Measurements from ENCODE around the gene OR51B4. TPM values are rescaled to one million over a fixed set of nuclear protein-coding genes. Genes with fewer than 3 reads are reported as not detected.
"Not testable (repeated sequence)": the region's sequence is repeated elsewhere in the genome, so short reads cannot be mapped to it uniquely, and the experiment has no call there.

The OR51B4 gene
- total RNA-seq, 2 experiments from 2014 or later, result not detected

- Mint-ChIP-seq H3K4me3 (no peak overlapping the region), H3K4me1 (no peaks in the 10 kb centered on the region), H3K27ac (no peak overlapping the region), H3K27me3 (peaks cover 2% of the 10 kb centered on the region), H3K36me3 (ENCODE audit: low read depth) (no peaks in the 10 kb centered on the region), H3K9me3 (ENCODE audit: low read depth) (peaks cover 1% of the 10 kb centered on the region)
- DNase-seq, result no peak
- ATAC-seq, result no peak
- ChIA-PET POLR2A (interaction anchor here (0.6 kb wide), 1 partner anchor 119 kb away, joined by 5 read pairs; no protein-coding TSS in a partner anchor), CTCF (no interaction called here)
- intact Hi-C loops (cut with DNase I, micrococcal nuclease), result no loop called here
Observed at GRCh38 chr11:5317292-5317691, 15.5 kb upstream of the OR51B4 start.

- H3K27me3 Mint-ChIP-seq; ATAC-seq; H3K36me3 Mint-ChIP-seq (ENCODE audit: low read depth); intact Hi-C loops (cut with DNase I, micrococcal nuclease); H3K4me1 Mint-ChIP-seq; H3K9me3 Mint-ChIP-seq (ENCODE audit: low read depth); CTCF ChIA-PET; H3K4me3 Mint-ChIP-seq; DNase-seq; H3K27ac Mint-ChIP-seq; POLR2A ChIA-PET: not testable (repeated sequence)
Observed at GRCh38 chr11:5313326-5314023, 11.7 kb upstream of the OR51B4 start.

- Mint-ChIP-seq H3K4me3 (no peak overlapping the region), H3K27ac (no peak overlapping the region), H3K4me1 (no peaks in the 10 kb centered on the region), H3K36me3 (ENCODE audit: low read depth) (no peaks in the 10 kb centered on the region), H3K27me3 (peaks cover 5% of the 10 kb centered on the region), H3K9me3 (ENCODE audit: low read depth) (no peaks in the 10 kb centered on the region)
- CTCF ChIA-PET, result no interaction called here
- intact Hi-C loops (cut with DNase I, micrococcal nuclease), result no loop called here
- DNase-seq, result no peak
- POLR2A ChIA-PET, result no interaction called here
- no peak for ATAC-seq
Observed at GRCh38 chr11:5310423-5310822, 8.7 kb upstream of the OR51B4 start.

- ChIA-PET CTCF (no interaction called here), POLR2A (no interaction called here)
- no peak for ATAC-seq
Observed at GRCh38 chr11:5307256-5308019, 5.7 kb upstream of the OR51B4 start.

GRCh38 chr11:5304046-5304445 is 2.3 kb upstream of the OR51B4 start:
- intact Hi-C loops (cut with DNase I, micrococcal nuclease), result no loop called here
- Mint-ChIP-seq H3K9me3 (ENCODE audit: low read depth) (no peaks in the 10 kb centered on the region), H3K27me3 (peaks cover 8% of the 10 kb centered on the region), H3K4me3 (no peak overlapping the region), H3K27ac (no peak overlapping the region), H3K36me3 (ENCODE audit: low read depth) (no peaks in the 10 kb centered on the region), H3K4me1 (no peaks in the 10 kb centered on the region)
- no peak for DNase-seq
- ChIA-PET CTCF (interaction anchor here (0.6 kb wide), 2 partner anchors 15 to 36 kb away, joined by 3 read pairs; no protein-coding TSS in a partner anchor), POLR2A (no interaction called here)
- ATAC-seq, result no peak

More at GRCh38 chr11:5307256-5308019, 5.7 kb upstream of the OR51B4 start:
- DNase-seq, result no peak
- Mint-ChIP-seq H3K27me3 (peaks cover 7% of the 10 kb centered on the region), H3K4me3 (no peak overlapping the region), H3K9me3 (ENCODE audit: low read depth) (no peaks in the 10 kb centered on the region), H3K27ac (no peak overlapping the region), H3K36me3 (ENCODE audit: low read depth) (no peaks in the 10 kb centered on the region), H3K4me1 (no peaks in the 10 kb centered on the region)
- intact Hi-C loops (cut with DNase I, micrococcal nuclease), result no loop called here

GRCh38 chr11:5303626-5304025 is 1.9 kb upstream of the OR51B4 start:
- Mint-ChIP-seq H3K27ac (no peak overlapping the region), H3K36me3 (ENCODE audit: low read depth) (no peaks in the 10 kb centered on the region), H3K9me3 (ENCODE audit: low read depth) (no peaks in the 10 kb centered on the region), H3K4me1 (no peaks in the 10 kb centered on the region), H3K27me3 (peaks cover 8% of the 10 kb centered on the region), H3K4me3 (no peak overlapping the region)
- CTCF ChIA-PET, result interaction anchor here (0.6 kb wide), 1 partner anchor 35 kb away, joined by 3 read pairs; no protein-coding TSS in a partner anchor
- ATAC-seq (no peak), DNase-seq (no peak)
- intact Hi-C loops (cut with DNase I, micrococcal nuclease), result no loop called here
- POLR2A ChIA-PET, result no interaction called here

- no peak overlapping the region for H3K27ac Mint-ChIP-seq
- H3K27me3 Mint-ChIP-seq, result peaks cover 10% of the 10 kb centered on the region
- no peak overlapping the region for H3K4me3 Mint-ChIP-seq
- POLR2A ChIA-PET, result no interaction called here
- DNase-seq (no peak), ATAC-seq (no peak)
- H3K36me3 Mint-ChIP-seq (ENCODE audit: low read depth), result no peaks in the 10 kb centered on the region
- no peaks in the 10 kb centered on the region for H3K4me1 Mint-ChIP-seq
- H3K9me3 Mint-ChIP-seq (ENCODE audit: low read depth), result no peaks in the 10 kb centered on the region
- CTCF ChIA-PET, result interaction anchor here (1.5 kb wide), 1 partner anchor 10 kb away, joined by 4 read pairs; no protein-coding TSS in a partner anchor
- intact Hi-C loops (cut with DNase I, micrococcal nuclease), result no loop called here
Observed at GRCh38 chr11:5300251-5300650, 1.5 kb downstream of the OR51B4 start.

GRCh38 chr11:5298451-5298850 is 3.3 kb downstream of the OR51B4 start:
- POLR2A ChIA-PET, result no interaction called here
- DNase-seq (no peak), ATAC-seq (no peak)
- no peaks in the 10 kb centered on the region for H3K9me3 Mint-ChIP-seq (ENCODE audit: low read depth)
- peaks cover 10% of the 10 kb centered on the region for H3K27me3 Mint-ChIP-seq
- H3K27ac Mint-ChIP-seq, result no peak overlapping the region
- no peak overlapping the region for H3K4me3 Mint-ChIP-seq
- intact Hi-C loops (cut with DNase I, micrococcal nuclease), result no loop called here
- CTCF ChIA-PET, result no interaction called here
- H3K36me3 Mint-ChIP-seq (ENCODE audit: low read depth), result no peaks in the 10 kb centered on the region
- no peaks in the 10 kb centered on the region for H3K4me1 Mint-ChIP-seq

GRCh38 chr11:5297721-5298323 is 3.9 kb downstream of the OR51B4 start:
- Mint-ChIP-seq H3K27ac (no peak overlapping the region), H3K9me3 (ENCODE audit: low read depth) (no peaks in the 10 kb centered on the region), H3K4me1 (no peaks in the 10 kb centered on the region), H3K27me3 (peaks cover 9% of the 10 kb centered on the region), H3K4me3 (no peak overlapping the region), H3K36me3 (ENCODE audit: low read depth) (no peaks in the 10 kb centered on the region)
- intact Hi-C loops (cut with DNase I, micrococcal nuclease), result no loop called here
- DNase-seq (no peak), ATAC-seq (no peak)
- POLR2A ChIA-PET, result no interaction called here
- CTCF ChIA-PET, result no interaction called here

GRCh38 chr11:5294342-5294995 is 7.3 kb downstream of the OR51B4 start:
- CTCF ChIA-PET; POLR2A ChIA-PET; H3K36me3 Mint-ChIP-seq (ENCODE audit: low read depth); DNase-seq; intact Hi-C loops (cut with DNase I, micrococcal nuclease); H3K27me3 Mint-ChIP-seq; H3K4me3 Mint-ChIP-seq; ATAC-seq; H3K4me1 Mint-ChIP-seq; H3K27ac Mint-ChIP-seq; H3K9me3 Mint-ChIP-seq (ENCODE audit: low read depth): not testable (repeated sequence)

GRCh38 chr11:5293028-5293427 is 8.7 kb downstream of the OR51B4 start:
- POLR2A ChIA-PET, result no interaction called here
- no peaks in the 10 kb centered on the region for H3K36me3 Mint-ChIP-seq (ENCODE audit: low read depth)
- no peaks in the 10 kb centered on the region for H3K9me3 Mint-ChIP-seq (ENCODE audit: low read depth)
- H3K27me3 Mint-ChIP-seq, result peaks cover 5% of the 10 kb centered on the region
- no peak overlapping the region for H3K27ac Mint-ChIP-seq
- DNase-seq, result no peak
- H3K4me1 Mint-ChIP-seq, result no peaks in the 10 kb centered on the region
- intact Hi-C loops (cut with DNase I, micrococcal nuclease), result no loop called here
- ATAC-seq, result no peak
- no peak overlapping the region for H3K4me3 Mint-ChIP-seq
- CTCF ChIA-PET, result no interaction called here
